Kidney tubule cell (primary cell): Measurements from ENCODE around the gene TRAP1.

ENCODE experiments used
- DNase-seq: peaks from one replicate; pipeline ENCODE4 v3.0.0-alpha.2; 2018; ENCODE audit warnings: low spot score

The TRAP1 gene

DNA sequence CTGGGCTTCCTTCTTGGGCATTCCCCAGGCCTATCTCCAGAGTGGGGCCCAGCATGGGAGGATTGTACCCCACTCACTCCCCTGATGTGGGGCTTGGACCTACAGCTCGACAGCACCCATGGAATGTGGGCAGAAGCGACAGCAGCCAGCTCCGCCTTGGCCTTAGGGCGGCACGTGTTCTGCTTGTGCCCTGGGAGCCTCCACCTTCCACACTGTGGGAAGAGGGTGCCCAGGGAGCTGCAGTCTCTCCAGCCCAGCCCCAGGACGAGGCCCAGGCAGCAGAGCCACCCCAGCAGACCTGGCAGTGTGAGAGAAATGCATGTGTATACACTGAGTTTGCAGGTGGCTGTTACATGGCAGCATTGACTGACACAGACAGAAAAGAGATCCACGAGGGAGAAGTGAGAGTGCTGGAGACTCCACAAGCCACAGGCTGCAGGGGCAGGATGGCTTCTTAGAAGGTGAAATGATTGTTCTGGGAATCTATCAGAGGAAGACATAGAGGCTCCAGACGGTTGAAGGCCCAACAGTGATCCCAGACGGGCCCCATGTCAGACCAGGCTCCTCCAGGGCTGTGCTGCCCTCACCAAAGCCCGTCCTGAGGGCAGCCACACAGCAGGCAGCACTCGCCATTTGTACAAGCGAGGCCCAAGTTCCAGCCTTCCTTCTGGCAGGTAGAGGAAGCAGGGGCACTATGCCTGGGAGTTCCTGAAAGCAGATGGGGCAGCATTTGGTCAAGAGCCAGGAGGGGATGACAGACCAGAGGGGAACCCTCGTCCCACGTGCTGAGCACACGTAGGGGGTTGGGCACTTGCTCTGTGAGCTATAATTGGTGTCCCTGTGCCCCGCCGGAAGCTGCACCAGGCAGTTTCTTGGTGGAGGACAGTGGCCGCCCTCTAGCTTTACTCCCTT, 65.6 kb downstream of the TRAP1 start:
- DNase-seq, result no peak

DNA sequence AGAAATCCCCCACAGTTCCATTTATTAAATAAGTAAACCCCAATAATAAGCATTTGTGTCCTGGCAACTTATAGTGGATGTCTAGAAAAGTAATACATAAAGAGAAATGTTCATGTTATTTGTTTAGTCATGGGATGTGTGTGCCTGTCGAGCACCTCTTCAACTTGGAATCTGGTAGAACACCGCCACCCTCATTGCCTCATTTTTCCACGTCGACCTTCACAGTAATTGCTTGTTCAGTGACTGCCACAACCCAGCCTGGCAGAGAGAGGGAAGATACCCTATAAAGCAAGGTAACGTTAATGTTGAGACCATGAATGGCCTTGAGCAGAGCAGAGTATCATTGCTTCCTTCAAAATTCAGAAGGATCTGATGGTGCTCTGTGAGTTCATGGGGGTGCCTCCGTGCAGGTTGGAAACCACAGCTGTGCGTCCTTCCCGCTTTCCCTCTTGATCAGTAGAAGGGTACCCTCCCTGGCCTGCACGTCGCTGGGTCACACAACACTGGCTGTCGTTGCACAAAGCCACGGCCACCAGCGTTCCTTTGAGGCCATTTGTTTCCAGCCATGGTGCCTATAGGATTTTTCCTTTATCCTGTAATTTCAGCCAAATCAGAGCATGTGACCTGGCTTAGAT, 66.6 kb downstream of the TRAP1 start:
- DNase-seq, result no peak

DNA sequence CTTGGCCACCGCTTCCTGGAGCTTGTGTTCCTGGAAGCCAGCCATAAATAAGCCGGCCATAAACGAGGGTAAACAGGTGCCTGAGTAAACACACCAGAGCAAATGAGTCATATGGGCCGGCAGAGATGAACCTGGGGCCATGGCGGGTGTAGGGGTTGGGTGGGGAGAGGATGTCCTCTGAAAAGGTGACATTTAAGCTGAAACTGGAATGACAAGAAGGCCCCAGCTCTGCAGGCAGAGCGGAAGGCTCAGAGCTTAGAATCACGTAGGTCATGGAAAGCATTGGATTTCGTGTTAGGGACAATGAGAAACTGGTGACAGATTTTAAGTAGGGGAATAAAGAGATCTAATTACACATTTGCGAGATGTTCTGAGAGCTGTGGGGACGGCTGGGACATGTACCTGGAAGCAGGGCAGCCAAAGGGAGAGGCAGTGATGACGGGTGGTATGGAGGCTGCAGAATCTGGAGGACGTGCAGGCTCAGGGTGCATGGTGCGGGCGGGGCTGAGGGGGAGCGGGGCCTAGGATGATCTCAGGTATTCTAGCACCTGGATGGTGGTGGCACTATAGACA, 70.9 kb downstream of the TRAP1 start:
- DNase-seq, result peak; percentile 70

DNA sequence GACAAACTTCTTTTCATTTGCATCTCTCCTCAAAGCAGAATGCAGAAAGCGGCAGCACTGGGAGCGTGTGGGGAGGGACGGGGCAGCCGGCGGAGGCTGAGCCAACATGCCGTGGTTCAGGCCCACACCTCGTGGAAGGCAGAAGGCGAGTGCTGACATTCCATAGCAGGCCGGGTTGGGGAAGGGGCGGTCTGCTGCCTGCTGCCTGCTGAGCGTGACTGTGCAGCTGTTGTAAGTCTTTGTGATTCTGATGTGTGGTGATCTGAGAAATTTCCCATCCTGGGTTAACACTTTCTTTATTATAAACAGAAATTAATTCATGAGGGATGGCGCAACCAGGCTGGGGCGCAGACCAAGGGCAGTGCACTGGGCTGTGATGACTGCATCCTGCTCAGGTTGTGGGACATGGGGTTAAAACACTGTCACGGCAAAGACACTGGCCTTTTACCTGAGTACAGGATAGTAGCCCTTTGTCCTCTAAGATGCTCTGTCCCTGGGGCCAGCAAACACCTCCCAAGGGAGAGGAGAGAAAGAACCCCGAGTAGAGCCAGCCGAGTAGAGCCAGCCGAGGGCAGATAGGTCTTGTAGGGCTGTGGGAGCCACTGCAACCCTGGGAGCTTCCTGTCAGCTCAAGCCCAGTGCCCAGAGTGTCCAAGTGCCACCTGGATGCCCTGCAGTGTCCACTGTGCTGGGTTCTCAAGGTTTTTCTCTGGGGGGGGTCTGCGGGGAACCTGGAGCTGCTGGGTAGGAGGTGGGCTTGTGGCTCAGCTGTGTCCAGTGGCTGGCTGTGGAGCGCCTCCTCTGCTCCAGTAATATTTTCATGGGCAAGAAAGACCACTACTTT, 71.6 kb downstream of the TRAP1 start:
- DNase-seq, result peak; percentile 23

DNA sequence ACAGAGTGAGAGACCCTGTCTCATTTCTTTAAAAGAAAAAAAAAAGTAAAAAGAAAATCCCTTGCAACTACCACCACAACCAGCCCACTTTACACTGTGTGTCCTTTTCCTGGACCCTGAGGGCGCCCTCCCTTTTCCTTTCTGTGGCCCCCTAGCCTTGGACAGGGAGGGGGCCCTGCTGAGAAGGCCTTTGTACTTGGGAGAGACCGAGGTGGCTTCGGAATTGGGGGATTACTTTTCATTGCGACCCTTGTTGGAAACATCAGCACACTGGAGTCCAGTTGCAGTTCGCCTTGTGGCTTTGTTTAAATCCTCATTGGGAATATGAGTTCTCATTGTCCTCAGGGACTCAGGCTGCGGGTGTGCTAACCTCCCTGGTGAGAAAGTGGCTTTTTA, 72.2 kb downstream of the TRAP1 start:
- no peak for DNase-seq

DNA sequence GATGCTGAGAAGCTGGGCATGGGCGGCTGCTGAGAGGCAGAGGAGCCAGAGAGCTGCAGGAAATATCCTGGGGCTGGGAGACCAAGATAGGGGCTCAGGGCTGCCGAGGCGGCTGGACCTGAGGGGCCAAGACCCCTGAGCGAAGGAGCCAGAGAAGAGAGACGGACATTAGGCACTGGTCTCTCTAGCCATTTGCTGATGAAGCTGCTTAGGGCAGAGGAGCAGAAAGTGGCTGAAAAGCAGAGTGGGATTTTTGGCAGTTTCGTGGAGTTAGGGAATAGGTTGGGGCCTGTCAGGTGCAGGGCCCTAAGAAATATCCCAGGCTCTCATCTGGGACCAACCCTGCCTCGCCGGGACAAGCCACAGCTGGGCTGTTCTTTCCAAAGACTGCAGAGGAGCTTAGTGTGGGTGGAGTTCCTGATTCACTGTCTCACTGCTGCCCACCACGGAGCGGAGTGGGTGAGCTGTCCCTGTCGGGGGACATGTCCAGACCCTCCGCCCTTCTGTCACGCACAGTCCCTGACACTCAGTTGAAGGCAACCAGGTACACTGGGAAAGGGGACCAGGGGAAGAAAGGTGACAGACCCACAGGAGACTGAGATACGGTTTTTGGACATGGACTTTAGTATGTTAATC, 74.1 kb downstream of the TRAP1 start:
- no peak for DNase-seq

DNA sequence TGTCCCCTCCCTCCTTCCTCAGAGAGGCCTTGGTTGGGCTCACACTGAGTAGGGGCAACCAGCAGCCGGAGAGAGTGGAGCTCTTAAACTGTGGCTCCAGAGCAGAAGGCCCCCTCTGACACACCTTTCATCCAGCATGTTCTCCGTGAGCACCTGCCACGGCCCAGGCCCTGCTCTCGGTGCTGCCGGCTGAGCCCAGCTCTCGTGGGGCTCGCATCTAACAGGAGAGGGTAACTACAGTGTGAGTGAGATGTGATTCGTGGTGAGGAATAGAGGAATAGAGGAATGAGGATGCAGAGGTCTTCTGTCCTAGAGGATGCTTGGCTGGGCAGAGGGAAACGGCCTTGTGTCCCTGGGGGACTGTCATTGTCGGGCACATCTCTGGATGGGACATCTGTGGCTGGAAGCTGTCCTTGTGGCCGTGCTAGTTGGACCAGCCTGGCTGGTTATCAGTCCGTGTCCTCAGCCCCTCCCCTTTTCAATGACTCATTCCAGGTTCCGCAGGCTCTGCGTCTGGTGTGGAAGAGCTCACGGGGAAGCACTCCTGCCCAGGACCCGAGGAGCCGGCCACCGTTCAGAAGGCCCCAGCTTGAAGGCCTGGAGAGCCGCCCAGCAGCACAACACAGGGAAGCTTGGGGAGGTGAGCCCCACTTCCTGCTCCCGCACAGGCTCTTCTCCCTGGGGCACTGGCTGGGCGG, 74.8 kb downstream of the TRAP1 start:
- DNase-seq, result peak; percentile 25

DNA sequence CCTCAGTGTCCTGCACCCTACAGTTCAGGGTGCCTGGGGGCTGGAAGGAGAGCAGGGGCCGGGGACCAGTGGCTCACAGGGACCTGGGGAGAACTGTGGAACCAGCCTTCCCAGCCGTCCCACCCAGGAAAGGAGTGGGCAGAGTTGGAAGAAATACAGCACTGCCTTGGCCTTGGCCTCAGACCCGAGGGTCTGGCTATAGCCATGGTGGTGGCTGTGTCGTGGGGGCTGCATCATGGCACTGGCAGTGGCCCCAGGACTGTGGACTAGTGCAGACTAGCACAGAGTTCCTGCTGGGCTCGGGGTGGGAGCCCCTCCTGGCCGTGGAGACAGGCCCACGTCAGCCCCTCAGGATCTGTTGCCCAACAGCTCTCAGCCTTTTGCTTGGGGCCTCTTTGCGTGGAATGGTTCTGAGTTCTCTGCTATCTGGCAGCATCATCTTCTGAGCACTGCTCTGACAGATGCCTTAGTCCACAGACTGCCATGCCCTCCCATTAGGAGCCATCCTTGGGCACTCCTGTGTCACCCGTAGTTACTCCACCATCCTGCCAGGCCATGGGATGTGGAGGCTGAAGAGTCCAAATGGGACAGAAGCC, 75.4 kb downstream of the TRAP1 start:
- no peak for DNase-seq

DNA sequence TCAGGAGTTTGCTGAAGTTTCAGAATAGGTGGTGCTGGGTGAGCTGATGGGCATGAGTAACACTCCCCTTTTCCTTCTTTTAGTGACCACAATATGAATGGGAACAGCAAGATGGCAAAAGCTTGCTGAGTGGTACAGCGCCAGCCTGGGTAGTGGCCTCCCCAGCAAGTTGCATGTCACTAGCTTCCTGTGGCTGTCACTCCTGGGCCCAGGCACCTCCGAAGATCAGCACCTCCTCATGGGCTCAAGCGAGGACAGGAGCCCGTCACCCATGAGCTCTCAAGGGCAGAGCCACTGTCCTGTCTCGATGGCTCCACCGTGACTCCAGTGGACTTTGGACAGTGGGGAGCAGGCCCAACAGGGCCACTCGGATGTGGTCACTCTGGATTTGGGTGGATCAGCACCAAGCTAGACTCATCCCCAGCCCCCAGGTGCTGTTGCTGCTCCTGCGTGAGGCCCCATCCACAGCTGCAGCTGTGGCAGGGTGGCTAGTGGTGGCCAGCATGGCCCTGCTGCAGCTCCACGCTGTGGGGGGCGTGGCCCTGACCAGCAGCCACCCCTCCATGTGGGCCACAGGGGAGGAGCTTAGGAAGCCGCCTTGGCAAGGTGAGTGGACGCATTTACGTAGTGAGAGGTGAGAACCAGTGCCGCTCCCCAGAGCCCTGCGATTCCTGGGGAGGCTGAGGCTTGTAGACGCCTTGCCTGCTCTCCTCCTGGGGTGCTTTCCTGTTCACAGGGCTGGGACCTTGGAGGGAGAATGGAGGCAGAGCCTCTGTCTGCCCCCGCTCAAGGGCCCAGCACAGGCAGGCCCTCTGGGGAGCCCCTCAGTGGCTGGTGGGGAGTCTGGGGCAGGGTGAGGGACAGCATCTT, 76.5 kb downstream of the TRAP1 start:
- no peak for DNase-seq

DNA sequence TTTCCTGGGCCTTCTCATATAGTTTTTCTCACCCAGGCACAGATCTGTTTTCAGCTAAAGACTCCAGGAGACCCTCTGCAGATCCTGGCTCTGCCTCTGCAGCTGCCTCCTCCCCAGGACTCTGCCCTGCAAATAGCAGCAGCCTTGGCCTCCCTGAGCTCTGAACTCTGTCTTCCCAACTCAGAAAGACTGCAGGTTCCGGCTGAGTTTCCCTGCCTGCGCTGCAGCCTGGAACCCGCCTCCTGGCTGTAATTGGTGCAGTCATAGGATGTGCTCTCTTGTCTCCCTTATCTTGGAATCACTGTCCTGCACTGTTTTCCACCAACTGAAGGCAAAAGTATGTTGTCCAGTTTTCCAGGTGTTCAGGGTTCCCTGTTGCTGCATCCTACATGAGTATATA, 77.1 kb downstream of the TRAP1 start:
- no peak for DNase-seq

DNA sequence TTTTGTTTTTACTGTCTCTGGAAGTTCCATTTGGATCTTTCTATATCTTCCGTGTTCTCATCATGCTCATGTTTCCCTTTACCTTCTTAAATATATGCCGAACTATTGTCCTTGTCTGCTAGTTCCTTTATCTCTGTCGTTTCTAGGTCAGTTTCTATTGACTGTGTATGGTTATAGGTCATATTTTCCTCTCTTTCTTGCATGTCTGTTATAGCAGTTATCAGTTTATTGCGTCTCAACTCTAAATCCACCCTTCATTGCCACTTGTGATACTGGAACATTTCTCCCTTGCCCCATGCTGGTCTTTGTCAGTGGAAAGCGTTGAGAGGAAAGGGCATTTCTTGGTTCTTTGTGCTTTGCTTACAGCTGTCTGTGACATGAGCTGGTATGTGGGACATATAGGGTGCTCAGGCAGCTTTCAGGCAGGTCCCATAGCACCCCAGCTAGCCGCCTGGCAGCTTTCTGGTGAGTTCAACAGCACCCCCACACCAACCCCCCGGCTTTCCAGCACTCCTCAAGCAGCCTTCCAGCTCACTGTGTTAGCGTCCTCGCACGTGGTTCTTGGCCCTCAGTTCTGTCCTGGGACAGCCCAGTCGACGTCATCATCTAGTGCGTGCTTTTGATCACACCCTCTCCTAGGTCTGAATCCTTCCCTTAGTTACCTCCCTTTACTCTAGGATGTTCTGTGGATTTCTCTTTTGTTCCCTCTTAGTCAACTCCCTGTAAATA, 78.2 kb downstream of the TRAP1 start:
- DNase-seq, result no peak

DNA sequence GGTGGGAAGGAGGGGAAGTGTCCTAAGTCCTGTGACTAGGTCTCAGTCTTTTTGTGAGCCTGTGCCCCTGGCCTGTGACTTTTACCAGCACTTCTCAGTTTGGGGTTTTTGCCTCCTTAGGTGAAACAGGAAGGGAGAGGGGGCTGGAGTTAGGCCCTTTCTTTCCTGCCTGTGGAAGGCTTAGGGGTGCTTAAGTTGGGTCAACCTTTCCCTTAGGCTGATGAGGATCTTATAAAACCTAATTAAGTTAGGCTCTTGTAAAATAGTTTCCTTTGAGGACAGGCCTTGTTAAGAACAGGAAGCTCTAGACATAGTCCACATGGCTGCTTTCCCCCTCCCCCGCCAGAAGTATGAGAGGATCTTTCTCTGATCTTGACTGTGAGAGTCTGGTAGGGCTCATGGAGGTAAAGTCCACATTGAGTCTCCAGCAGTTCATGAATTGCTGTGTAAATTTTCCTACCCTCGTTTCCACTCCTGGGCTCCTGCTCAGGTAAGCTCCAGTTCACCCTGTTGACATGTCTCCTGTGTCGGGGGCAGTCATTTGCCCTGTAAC, 79.9 kb downstream of the TRAP1 start:
- DNase-seq, result peak; percentile 20

DNA sequence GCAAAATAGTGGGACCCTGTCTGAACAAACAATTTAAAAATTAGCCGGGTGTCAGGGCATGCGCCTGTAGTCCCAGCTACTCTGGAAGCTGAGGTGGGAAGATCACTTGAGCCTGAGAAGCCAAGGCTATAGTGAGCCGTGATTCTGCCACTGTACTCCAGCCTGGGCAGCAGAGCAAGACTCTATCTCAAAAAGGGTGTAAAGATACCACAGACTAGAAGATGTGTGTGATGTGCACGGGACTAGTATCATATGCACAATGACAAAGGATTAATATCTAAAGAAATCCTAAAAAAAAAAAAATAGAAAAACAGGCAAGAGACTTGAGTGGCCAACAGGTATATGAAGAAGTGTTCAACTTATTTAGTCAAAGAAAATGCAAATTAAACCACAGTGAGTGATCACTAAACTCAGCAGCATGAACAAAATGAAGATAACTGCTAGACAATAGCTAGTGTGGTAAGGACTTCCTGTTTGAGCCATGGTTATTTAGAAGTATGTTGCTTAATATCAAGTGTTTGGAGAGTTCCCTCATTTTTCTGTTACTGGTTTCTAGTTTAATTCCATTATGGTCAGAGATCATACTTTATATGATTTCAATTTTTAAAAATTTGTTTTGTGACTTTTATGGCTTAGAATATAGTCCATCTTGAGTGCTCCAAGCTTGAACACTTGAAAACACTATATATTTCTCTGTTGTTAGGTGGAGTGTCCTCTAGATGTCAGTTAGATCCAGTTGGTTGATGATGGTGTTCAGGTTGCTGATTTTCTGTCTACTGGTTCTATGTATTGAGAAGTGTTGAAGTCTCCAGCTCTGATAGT, 91.2 kb downstream of the TRAP1 start:
- DNase-seq, result no peak

DNA sequence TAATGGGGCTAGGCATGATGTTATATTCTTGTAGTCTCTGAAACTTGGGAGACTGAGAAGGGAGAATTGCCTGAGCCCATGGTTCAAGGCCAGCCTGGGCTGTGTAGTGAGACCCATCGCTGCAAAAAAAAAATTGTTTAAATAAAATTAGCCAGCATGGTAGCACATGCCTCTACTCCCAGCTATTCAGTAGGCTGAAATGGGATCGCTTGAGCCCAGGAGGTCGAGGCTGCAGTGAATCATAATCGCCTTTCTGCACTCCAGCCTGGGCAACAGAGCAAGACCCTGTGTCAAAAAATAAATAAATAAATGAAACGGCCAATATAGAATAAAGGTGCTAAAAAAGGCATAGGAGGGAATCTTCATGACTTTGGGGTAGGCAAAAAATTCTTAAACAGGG, 92.0 kb downstream of the TRAP1 start:
- DNase-seq, result no peak

DNA sequence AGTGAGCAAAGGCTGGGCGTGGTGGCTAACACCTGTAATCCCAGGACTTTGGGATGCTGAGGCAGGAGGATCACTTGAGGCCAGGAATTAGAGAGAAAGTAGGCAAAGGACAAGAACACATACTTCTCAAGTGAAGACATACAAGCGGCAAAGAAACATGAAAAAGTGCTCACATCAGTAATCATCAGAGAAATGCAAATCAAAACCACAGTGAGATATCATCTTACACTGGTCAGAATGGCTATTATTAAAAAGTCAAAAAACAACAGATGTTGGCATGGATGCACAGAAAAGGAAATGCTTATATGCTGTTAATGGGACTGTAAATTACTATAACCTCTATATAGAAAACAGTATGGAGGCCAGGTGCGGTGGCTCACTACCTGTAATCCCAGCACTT, 93.7 kb downstream of the TRAP1 start:
- no peak for DNase-seq

DNA sequence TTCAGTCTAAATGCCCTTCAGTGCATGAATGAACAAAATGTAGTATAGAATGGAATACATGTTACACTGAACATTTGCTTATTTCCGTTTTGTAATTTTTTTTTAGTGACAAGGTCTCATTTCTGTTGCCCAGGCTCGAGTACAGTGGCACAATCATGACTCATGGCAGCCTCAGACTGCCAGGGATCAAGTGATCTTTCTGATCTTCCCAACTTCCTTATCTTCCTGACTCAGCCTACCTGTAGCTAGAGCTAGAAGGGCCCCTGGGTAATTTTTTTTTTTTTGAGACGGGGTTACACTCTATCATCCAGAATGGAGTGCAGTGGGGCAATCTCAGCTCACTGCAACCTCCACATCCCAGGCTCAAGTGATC, 98.6 kb downstream of the TRAP1 start:
- DNase-seq, result peak; percentile 69

DNA sequence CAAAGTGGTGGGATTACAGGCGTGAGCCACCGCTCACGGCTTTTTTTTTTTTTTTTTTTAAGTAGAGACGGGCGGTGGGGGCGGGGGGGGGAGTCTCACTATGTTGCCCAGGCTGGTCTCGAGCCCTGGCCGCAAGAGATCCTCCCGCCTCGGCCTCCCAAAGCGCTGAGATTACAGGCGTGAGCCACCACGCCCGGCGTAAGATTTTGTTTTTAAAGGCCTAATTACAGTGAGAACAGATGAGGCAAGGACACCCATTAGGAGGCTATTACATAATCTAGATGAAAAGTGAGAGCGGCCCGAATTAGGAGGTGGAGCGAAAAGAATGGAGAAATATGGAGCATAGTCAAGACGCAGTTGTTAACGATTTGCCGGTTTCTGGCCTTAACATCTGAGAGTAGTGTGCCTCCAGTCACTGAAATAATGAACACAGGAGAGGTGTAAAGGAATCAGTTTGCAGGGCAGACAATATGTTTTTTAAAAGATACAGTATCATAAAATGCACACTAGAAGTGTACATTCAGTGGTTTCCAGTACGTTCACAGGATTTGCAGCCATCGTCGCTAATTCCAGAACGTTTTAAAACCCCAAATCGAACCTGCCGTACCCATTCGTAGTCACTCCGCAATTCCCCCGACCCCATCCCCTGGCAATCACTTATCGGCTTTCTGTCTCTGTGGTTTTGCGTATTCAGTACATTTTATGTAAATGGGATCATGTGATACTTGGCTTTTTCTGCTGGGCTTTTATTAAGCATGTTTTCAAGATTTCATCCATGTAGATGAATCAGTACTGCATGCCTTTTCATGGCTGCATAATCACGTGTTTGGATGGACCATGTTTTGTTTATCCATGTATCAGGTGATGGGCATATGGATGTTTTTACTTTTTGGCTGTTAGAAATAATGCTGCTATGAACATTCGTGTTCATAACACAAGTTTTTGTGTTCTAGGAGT, 104.5 kb downstream of the TRAP1 start:
- no peak for DNase-seq
